ENCODE measurements around the gene PRSS22. TPM values are rescaled to one million over a fixed set of nuclear protein-coding genes. Genes with fewer than 3 reads are reported as not detected.

The PRSS22 gene
- total RNA-seq, 1 experiment from 2014 or later = not detected

- DNase-seq (ENCODE audit: low spot score) = no peak
- in situ Hi-C loops (cut with HindIII; ENCODE audit: low sequenced_read_pairs) = no loop called here
Measured at GRCh38 chr16:2820836-2821486, 37.0 kb downstream of the PRSS22 start.

- in situ Hi-C loops (cut with HindIII; ENCODE audit: low sequenced_read_pairs) = no loop called here
Measured at GRCh38 chr16:2819939-2820835, 37.8 kb downstream of the PRSS22 start.

GRCh38 chr16:2819179-2819938, 38.6 kb downstream of the PRSS22 start:
- in situ Hi-C loops (cut with HindIII; ENCODE audit: low sequenced_read_pairs) = no loop called here
- no peak for DNase-seq (ENCODE audit: low spot score)

More at GRCh38 chr16:2819939-2820835, 37.8 kb downstream of the PRSS22 start:
- no peak for DNase-seq (ENCODE audit: low spot score)

- in situ Hi-C loops (cut with HindIII; ENCODE audit: low sequenced_read_pairs) = no loop called here
- DNase-seq (ENCODE audit: low spot score) = no peak
Measured at GRCh38 chr16:2818272-2818876, 39.6 kb downstream of the PRSS22 start.

- in situ Hi-C loops (cut with HindIII; ENCODE audit: low sequenced_read_pairs) = no loop called here
- no peak for DNase-seq (ENCODE audit: low spot score)
Measured at GRCh38 chr16:2817340-2818271, 40.4 kb downstream of the PRSS22 start.

- DNase-seq (ENCODE audit: low spot score) = no peak
- in situ Hi-C loops (cut with HindIII; ENCODE audit: low sequenced_read_pairs) = no loop called here
Measured at GRCh38 chr16:2816751-2817339, 41.1 kb downstream of the PRSS22 start, which contains the start of gene PRSS21. PRSS21 (plus strand) TSS chr16:2817237; CDS start chr16:2817269, 32 bp downstream.

- DNase-seq (ENCODE audit: low spot score) = no peak
- in situ Hi-C loops (cut with HindIII; ENCODE audit: low sequenced_read_pairs) = no loop called here
Measured at GRCh38 chr16:2815299-2815771, 42.6 kb downstream of the PRSS22 start.

GRCh38 chr16:2814551-2815298, 43.2 kb downstream of the PRSS22 start:
- no peak for DNase-seq (ENCODE audit: low spot score)
- in situ Hi-C loops (cut with HindIII; ENCODE audit: low sequenced_read_pairs) = no loop called here

GRCh38 chr16:2813771-2814221, 44.2 kb downstream of the PRSS22 start:
- in situ Hi-C loops (cut with HindIII; ENCODE audit: low sequenced_read_pairs) = no loop called here
- DNase-seq (ENCODE audit: low spot score) = no peak

GRCh38 chr16:2811703-2812471, 46.1 kb downstream of the PRSS22 start:
- no peak for DNase-seq (ENCODE audit: low spot score)
- in situ Hi-C loops (cut with HindIII; ENCODE audit: low sequenced_read_pairs) = no loop called here

- no peak for DNase-seq (ENCODE audit: low spot score)
- in situ Hi-C loops (cut with HindIII; ENCODE audit: low sequenced_read_pairs) = no loop called here
Measured at GRCh38 chr16:2810651-2811050, 47.3 kb downstream of the PRSS22 start.

GRCh38 chr16:2809149-2809760, 48.7 kb downstream of the PRSS22 start:
- in situ Hi-C loops (cut with HindIII; ENCODE audit: low sequenced_read_pairs) = no loop called here
- no peak for DNase-seq (ENCODE audit: low spot score)

GRCh38 chr16:2808181-2808580, 49.8 kb downstream of the PRSS22 start:
- no peak for DNase-seq (ENCODE audit: low spot score)
- in situ Hi-C loops (cut with HindIII; ENCODE audit: low sequenced_read_pairs) = no loop called here

- in situ Hi-C loops (cut with HindIII; ENCODE audit: low sequenced_read_pairs) = no loop called here
- DNase-seq (ENCODE audit: low spot score) = no peak
Measured at GRCh38 chr16:2806286-2806685, 51.7 kb downstream of the PRSS22 start.

GRCh38 chr16:2804728-2805127, 53.2 kb downstream of the PRSS22 start:
- no peak for DNase-seq (ENCODE audit: low spot score)
- in situ Hi-C loops (cut with HindIII; ENCODE audit: low sequenced_read_pairs) = no loop called here

Data from G401 (cell line).